Stimulated activated CD4-positive, alpha-beta T cell treated with anti-CD3 and anti-CD28 coated beads, Interleukin-4, amount 100 ng/mL, for 48 hours (primary cell): Measurements from ENCODE around the gene MAL.

Source experiments
- DNase-seq, 2 donors: peaks; one replicate each; pipeline ENCODE4 v3.0.0-alpha.2; 2020; ENCODE audit warnings: low read depth in 2 of 2

Gene MAL

GRCh38 chr2:95025406-95026319 lies at the start of gene MAL:
TSS of gene MAL (plus strand) at chr2:95025708. CDS start at chr2:95025793, 85 bp downstream.
- peak; percentile 42 to 61 for DNase-seq

- no peak for DNase-seq
These were observed 47.7 kb upstream of the MAL start for GRCh38 chr2:94977826-94978225.

- DNase-seq = no peak
These were observed 46.6 kb upstream of the MAL start for GRCh38 chr2:94978917-94979316.

- no peak for DNase-seq
These were observed 45.8 kb upstream of the MAL start for GRCh38 chr2:94979406-94980375.

- DNase-seq = no peak
These were observed 45.1 kb upstream of the MAL start for GRCh38 chr2:94980406-94980805.

GRCh38 chr2:94982156-94982555 lies 43.4 kb upstream of the MAL start:
- DNase-seq = no peak

- DNase-seq = no peak
These were observed 42.8 kb upstream of the MAL start for GRCh38 chr2:94982675-94983074.

- no peak for DNase-seq
These were observed 40.4 kb upstream of the MAL start for GRCh38 chr2:94984964-94985575.

- no peak for DNase-seq
These were observed 39.9 kb upstream of the MAL start for GRCh38 chr2:94985636-94986035.

GRCh38 chr2:94986392-94986963 lies 39.0 kb upstream of the MAL start:
- DNase-seq = peak; percentile 19 to 42

GRCh38 chr2:94987074-94988020 lies 38.2 kb upstream of the MAL start:
- DNase-seq = no peak

- DNase-seq = no peak
These were observed 34.6 kb upstream of the MAL start for GRCh38 chr2:94990956-94991355.

- no peak for DNase-seq
These were observed 33.1 kb upstream of the MAL start for GRCh38 chr2:94992360-94992759.

GRCh38 chr2:94993176-94994062 lies 32.1 kb upstream of the MAL start:
- DNase-seq = no peak

- no peak for DNase-seq
These were observed 31.2 kb upstream of the MAL start for GRCh38 chr2:94994063-94994913.

- DNase-seq = no peak
These were observed 30.5 kb upstream of the MAL start for GRCh38 chr2:94994914-94995552.

- DNase-seq = no peak
These were observed 29.8 kb upstream of the MAL start for GRCh38 chr2:94995553-94996304.
